Glutamatergic neuron (in vitro differentiated cells): ENCODE measurements around the gene CNOT1. TPM values are rescaled to one million over a fixed set of nuclear protein-coding genes. Genes with fewer than 3 reads are reported as not detected.
"Not testable (repeated sequence)": the region's sequence is repeated elsewhere in the genome, so short reads cannot be mapped to it uniquely, and the experiment has no call there.

Source experiments
- DNase-seq: peaks from one replicate; pipeline ENCODE4 v3.0.0; 2022
- H3K27ac Mint-ChIP-seq: one replicate; pipeline ENCODE4 v1.8.0; 2020; ENCODE audit warnings: mild to moderate bottlenecking, mixed read lengths, inconsistent platforms; ENCODE audit not compliant: unreplicated experiment
- H3K27me3 Mint-ChIP-seq: one replicate; pipeline ENCODE4 v1.8.0; 2020; ENCODE audit warnings: mild to moderate bottlenecking, moderate library complexity, mixed read lengths, inconsistent platforms; ENCODE audit not compliant: unreplicated experiment
- H3K36me3 Mint-ChIP-seq: one replicate; pipeline ENCODE4 v1.8.0; 2020; ENCODE audit warnings: mild to moderate bottlenecking, mixed read lengths, inconsistent platforms; ENCODE audit not compliant: unreplicated experiment
- H3K4me1 Mint-ChIP-seq: one replicate; pipeline ENCODE4 v1.8.0; 2020; ENCODE audit warnings: mild to moderate bottlenecking, low read depth, mixed read lengths, inconsistent platforms; ENCODE audit not compliant: unreplicated experiment
- H3K4me3 Mint-ChIP-seq: one replicate; pipeline ENCODE4 v1.8.0; 2020; ENCODE audit warnings: mild to moderate bottlenecking, mixed read lengths, inconsistent platforms; ENCODE audit not compliant: unreplicated experiment
- H3K9me3 Mint-ChIP-seq: one replicate; pipeline ENCODE4 v1.8.0; 2020; ENCODE audit warnings: mild to moderate bottlenecking, moderate library complexity, mixed read lengths, inconsistent platforms; ENCODE audit not compliant: unreplicated experiment
- total RNA-seq: library from RNA; stranded (reverse); fragmentation: NEBNext Ultra II Directional; extraction: Animal tissue kit (Norgen Biotek cat#: 25700); gene quantifications from one replicate; pipeline ENCODE4 v1.2.1, GENCODE V29; 2021; ENCODE audit not compliant: unreplicated experiment
- TF ChIP-seq, protein P1 (sequence below): fragments of 200-600 bp; sonication (generic); IDR thresholded peaks from one replicate; pipeline ENCODE4 v1.5.0; 2021; ENCODE audit not compliant: partially characterized antibody, unreplicated experiment

The CNOT1 gene
- total RNA-seq, 1 donor from 2014 or later, result 165 TPM

DNA sequence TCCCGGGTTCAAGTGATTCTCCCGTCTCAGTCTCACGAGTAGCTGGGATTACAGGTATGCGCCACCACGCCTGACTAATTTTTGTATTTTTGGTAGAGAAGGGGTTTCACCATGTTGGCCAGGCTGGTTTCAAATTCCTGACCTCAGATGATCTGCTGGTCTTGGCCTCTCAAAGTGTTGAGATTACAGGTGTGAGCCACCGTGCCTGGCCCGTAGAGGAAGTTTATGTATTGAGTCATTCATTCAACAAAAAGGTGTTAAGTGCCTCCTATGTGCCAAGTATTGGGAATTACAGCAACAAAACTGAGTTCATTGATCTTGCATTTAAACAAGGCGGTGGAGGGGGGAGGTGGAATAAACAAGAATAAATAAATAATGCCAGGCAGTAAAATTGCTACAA lies 10.2 kb upstream of the CNOT1 start:
- H3K27ac Mint-ChIP-seq, result no peak overlapping the region
- no peak for DNase-seq
- peaks cover 2% of the 10 kb centered on the region for H3K27me3 Mint-ChIP-seq
- H3K9me3 Mint-ChIP-seq, result peaks cover 3% of the 10 kb centered on the region
- no peaks in the 10 kb centered on the region for H3K36me3 Mint-ChIP-seq
- H3K4me1 Mint-ChIP-seq, result peaks cover 4% of the 10 kb centered on the region
- TF ChIP-seq, protein P1, sequence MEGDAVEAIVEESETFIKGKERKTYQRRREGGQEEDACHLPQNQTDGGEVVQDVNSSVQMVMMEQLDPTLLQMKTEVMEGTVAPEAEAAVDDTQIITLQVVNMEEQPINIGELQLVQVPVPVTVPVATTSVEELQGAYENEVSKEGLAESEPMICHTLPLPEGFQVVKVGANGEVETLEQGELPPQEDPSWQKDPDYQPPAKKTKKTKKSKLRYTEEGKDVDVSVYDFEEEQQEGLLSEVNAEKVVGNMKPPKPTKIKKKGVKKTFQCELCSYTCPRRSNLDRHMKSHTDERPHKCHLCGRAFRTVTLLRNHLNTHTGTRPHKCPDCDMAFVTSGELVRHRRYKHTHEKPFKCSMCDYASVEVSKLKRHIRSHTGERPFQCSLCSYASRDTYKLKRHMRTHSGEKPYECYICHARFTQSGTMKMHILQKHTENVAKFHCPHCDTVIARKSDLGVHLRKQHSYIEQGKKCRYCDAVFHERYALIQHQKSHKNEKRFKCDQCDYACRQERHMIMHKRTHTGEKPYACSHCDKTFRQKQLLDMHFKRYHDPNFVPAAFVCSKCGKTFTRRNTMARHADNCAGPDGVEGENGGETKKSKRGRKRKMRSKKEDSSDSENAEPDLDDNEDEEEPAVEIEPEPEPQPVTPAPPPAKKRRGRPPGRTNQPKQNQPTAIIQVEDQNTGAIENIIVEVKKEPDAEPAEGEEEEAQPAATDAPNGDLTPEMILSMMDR, result no peak
- H3K4me3 Mint-ChIP-seq, result no peak overlapping the region

DNA sequence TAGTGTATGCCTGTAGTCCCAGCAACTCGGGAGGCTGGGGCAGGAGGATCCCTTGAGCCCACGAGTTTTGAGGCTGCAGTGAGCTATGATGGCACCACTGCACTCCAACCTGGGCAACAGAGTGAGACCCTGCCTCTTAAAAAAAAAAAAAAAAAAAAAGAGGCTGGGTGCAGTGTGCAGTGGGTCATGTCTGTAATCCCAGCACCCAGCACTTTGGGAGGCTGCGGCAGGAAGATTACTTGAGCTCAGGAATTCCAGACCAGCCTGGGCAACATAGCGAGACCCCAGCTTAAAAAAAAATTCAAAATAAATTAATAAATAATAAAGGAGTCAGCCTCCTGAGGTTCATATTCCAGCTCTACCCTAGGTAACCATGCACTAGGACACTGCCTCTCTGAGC lies 9.6 kb upstream of the CNOT1 start:
- Mint-ChIP-seq H3K36me3 (no peaks in the 10 kb centered on the region), H3K4me3 (no peak overlapping the region)

DNA sequence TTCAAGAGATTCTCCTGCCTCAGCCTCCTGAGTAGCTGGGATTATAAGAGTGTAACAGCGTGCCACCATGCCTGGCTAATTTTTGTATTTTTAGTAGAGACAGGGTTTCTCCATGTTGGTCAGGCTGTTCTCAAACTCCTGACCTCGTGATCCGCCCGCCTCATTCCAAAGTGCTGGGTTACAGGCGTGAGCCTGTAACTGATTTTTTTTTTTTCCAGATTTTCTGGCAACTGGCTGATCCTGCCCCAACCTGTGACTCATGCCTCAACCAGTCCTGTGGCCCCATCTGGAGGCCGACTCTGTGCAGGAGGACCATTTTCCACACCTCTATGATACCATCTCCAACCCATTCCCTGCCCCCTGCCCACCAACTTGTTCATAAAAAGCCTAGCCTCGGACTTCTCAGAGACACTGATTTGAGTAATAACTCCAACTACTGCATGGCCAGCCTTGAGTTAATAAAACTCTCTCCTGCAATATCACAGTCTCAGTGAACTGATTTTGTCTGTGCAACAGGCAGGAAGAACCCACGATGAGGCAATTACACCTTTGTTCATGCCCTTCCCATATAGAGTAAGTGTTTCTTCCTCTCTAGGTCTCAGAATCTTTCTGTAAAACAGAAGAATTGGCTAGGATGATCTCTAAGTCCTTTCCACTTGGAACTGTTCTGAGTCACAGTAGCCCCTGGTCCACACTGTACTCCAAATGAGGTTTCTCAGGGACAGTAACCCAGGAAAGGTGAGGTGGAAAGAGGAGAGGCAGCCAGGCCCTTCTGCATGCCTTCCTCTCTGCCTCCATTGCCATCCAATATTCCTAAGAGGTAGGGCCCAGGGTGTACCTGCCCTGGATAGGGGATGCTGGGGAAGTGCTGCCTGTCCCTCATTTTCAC lies 8.8 kb upstream of the CNOT1 start:
- Mint-ChIP-seq H3K4me3 (no peak overlapping the region), H3K4me1 (peaks cover 4% of the 10 kb centered on the region), H3K9me3 (peaks cover 3% of the 10 kb centered on the region), H3K27me3 (peaks cover 2% of the 10 kb centered on the region), H3K36me3 (no peaks in the 10 kb centered on the region), H3K27ac (no peak overlapping the region)
- DNase-seq, result no peak
- TF ChIP-seq, protein P1, result no peak

More for the DNA sequence above, 9.6 kb upstream of the CNOT1 start:
- no peak overlapping the region for H3K27ac Mint-ChIP-seq
- peaks cover 2% of the 10 kb centered on the region for H3K27me3 Mint-ChIP-seq
- peaks cover 4% of the 10 kb centered on the region for H3K4me1 Mint-ChIP-seq
- H3K9me3 Mint-ChIP-seq, result peaks cover 3% of the 10 kb centered on the region
- TF ChIP-seq, protein P1, result no peak
- no peak for DNase-seq

DNA sequence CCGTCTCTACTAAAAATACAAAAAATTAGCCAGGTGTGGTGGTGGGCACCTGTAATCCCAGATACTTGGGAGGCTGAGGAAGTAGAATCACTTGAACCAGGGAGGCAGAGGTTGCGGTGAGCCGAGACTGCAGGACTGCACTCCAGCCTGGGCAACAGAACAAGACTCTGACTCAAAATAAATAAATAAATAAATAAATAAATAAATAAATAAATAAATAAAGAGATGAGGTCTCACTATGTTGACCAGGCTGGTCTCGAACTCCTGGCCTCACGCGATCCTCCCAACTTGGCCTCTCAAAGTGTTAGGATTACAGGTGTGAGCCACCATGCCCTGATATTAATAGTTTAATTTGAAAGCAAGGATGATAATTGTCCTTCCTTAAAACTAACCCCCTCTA lies 7.4 kb upstream of the CNOT1 start:
- H3K4me3 Mint-ChIP-seq, H3K4me1 Mint-ChIP-seq, DNase-seq, H3K9me3 Mint-ChIP-seq, H3K27me3 Mint-ChIP-seq, H3K36me3 Mint-ChIP-seq, H3K27ac Mint-ChIP-seq: not testable (repeated sequence)

DNA sequence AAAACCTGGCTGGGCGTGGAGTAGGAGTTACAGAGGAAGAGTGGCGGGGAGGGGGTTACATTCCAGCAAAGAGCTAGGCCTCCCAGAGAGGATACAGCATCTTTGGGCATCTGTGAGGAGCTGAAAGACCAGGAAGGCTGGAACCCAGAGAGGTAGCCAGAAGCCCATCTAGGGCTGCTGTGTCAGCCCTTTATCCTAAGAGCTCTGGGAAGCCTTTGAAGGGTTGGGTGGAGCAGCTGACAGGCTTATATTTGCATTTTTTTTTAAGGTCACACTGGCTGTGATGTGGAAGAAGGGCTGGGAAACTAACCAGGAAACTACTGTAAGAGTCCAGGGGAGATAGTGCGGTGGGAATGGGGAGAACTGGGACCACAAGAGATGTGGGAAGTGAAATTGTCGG lies 6.8 kb upstream of the CNOT1 start:
- Mint-ChIP-seq H3K27me3 (peaks cover 2% of the 10 kb centered on the region), H3K4me1 (peaks cover 4% of the 10 kb centered on the region), H3K4me3 (no peak overlapping the region), H3K36me3 (no peaks in the 10 kb centered on the region), H3K27ac (no peak overlapping the region), H3K9me3 (peaks cover 3% of the 10 kb centered on the region)
- TF ChIP-seq, protein P1, result no peak
- no peak for DNase-seq
